Measurements from ENCODE around the gene TBPL2.
"Not testable (repeated sequence)": the region's sequence is repeated elsewhere in the genome, so short reads cannot be mapped to it uniquely, and the experiment has no call there.

The TBPL2 gene

DNA sequence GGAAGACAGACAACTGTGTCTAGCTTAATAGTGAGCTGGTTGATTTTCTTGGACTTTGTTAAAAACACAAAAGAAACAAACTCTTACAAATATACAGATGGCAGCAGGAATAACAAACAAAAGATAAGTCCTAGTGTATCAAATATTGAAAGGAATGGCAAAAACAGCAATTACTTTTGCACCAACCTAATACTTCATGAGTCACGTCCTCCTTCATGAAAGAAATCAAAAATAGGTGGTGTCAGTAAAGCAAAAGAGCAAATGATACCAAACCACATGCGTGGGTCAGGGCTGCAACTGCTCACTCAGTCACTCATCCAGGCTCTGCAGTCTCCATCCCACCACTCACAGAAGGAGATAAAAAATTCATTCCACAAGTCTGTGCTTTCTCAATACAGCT, 40.6 kb downstream of the TBPL2 start:
- DNase-seq = no peak

DNA sequence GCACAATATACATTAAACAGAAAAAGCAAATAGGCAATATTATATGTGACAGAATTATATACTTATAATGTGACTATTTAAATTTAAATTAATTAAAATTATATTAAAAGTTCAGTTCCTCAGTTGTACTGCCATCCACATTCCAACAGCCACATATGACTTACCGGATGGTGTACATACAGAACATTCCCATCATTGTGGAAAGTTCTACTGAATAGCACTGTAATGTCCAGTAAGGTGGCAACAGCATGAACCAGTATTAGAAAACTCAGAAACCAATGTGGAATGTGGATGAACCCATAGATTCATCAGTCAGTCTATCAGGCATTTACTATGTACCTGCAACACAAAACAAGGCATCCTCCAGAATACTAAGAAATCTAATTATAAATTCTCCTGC, 41.2 kb downstream of the TBPL2 start:
- DNase-seq = no peak

DNA sequence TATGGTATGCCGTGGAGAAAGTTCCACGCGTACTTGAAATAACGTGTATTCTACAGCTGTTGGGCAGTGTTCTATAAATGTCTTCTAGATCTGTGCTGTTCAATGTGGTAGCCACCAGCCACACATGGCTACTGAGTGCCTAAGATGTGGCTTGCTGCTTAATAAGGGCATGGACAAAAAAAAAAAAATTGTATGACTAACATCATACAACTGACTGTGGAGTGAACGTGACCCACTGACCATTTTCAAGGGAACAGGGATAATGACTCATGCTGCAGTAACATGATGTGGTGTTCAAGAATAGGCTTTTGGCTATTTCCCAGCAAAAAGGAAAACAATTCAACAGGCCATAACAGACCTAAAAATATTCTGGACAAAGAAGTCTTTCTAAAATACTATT, 41.7 kb downstream of the TBPL2 start:
- DNase-seq = no peak

DNA sequence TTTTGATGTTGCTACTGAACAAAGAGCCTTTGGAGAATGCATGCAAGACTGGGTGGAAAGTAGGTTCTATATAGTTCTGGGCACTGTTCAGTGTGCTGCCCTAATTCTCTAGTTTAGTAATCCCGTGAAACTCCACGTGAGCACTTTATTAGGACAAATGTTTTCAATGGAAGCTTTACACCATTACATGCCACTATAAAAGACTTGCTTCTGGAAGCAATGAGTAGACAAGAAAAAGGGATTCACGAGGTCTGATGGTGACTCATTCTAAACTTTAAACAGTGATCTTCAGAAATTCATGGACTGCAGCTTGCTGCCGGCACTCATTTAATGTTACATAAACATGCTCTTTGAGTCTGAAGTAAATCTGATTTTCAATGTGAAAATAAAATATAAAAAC, 51.1 kb downstream of the TBPL2 start:
- no peak for DNase-seq

DNA sequence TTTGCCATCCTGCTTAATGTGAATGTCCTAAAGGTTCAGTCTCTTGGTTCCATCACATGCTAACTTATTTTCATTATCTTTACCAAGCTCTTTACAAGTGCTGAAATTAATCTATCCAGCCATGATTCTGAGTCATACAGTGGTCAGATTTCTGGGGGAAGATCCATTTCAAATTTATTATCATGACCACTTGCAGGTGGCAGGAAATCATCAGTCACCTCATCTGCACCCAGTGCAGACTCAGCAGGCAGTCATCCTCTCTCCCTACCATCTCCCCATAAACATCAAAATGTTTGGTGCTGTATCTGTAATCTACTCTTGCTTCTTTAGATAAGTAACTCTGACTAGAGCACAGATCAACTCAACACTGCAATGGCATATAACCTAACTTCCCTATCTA, 52.3 kb downstream of the TBPL2 start:
- DNase-seq = no peak

DNA sequence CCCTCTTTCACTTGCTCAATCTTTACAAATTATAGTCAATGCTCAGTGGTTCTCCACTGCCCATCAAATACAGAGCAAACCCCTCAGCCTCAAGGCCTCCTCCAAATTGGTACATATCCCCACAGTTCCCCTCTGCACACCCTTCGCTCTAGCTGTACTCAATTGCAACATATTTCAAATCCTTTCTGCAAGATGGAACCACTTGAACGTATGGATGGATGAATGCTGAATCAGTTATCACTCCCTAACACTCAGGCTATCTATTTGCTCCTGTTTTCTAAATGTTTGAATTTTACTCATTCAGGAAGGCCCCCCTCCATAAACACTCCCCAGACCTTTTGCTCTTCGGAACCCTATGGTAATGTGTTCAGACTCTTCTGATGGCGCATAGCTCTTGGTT, 53.3 kb downstream of the TBPL2 start:
- DNase-seq = no peak

DNA sequence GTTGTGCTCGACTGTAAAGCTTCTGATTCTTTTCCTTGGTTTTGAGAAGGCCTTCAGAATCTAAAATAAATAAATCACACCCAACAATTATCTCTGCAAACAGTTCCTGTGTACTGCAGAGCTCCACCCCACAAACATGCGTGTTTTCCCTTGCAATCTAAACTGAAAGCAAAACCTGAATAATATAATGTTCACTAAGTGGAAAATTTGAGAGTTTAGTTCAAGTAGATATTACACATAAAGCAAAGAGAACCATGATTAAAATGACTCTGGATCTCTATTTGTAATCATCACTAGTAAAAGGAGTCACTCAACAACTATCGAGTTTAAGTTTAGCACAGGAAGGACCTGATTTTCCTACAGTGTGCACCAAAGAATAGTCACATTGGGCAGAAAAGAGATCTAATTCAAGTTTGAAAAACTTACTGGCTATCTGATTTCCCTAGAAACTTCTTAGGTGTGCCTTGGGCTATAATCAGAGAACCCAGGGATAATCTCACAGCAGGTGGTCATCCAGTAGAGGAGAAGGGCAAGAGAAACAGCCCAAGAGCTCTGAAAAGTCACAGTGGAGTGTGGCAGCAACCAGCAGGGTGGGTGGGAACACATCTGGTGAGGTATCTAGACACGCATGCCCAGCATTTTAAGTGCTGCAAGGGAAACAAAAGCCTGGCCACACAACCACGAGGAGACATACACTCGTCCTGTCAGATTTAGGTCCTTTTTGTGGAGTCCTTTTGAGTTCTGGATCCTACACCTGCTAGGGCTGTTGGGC, 54.2 kb downstream of the TBPL2 start:
- no peak for DNase-seq

GRCh38 chr14:55384536-55384935, 55.9 kb downstream of the TBPL2 start:
- no peak for DNase-seq

DNA sequence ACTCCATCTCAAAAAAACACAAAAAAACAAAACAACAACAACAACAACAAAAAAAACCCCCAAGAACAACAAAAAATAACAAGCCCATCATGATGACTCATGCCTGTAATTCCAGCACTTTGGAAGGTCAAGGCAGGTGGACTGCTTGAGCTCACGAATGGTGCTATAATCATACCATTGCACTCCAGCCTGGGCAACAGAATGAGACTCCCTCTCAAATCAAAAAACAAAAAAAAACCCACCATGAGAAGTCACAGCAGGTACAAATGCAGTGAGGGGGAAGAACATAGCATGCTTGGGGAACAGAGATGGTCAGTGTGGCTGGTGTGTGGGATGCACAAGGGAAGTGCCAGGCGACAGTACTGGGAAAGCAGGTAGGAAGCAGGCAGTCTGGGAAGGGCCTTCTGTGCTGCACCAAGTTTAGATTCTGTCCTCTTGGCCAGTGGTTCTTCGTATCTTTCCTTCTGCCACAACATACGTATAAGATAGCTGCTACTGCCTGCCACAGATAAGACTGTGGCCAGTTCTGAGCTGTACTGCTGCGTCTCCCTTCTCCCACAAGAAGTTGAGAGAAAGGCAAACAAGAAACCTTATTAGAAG, 56.8 kb downstream of the TBPL2 start:
- DNase-seq = no peak

DNA sequence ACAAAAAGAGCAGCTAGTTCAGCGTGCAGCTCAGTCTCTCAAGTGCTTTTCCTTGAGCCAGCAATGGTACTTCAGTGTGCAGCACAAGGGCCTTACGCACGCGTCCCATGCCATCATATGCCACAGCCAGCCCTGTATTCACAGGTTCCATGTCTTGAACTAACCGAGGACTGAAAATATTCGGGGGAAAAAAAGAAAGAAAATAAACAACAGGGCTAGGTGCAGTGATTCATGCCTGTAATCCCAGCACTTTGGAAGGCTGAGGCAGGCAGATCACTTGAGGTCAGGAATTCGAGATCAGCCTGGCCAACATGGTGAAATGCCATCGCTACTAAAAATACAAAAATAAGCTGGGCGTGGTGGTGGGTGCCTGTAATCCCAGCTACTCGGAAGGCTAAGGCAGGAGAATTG, 57.4 kb downstream of the TBPL2 start:
- not testable (repeated sequence) for DNase-seq

DNA sequence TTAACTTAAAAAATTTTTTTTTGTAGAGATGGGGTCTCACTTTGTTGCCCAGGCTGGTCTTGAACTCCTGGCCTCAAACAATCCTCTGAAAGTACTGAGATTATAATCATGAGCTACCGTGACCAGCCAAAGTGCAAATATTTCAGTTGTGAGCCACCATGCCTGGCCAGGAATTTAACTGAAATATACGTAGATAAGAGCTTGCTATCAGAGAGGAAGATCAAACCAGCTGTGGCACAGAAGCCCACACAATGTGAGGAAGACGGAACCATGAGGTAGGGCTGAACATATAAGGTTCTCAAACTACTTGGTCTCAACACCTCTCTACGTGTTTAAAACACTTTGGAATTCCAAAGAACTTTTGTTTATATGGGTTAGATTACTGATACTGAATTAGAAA, 57.9 kb downstream of the TBPL2 start:
- DNase-seq = no peak

DNA sequence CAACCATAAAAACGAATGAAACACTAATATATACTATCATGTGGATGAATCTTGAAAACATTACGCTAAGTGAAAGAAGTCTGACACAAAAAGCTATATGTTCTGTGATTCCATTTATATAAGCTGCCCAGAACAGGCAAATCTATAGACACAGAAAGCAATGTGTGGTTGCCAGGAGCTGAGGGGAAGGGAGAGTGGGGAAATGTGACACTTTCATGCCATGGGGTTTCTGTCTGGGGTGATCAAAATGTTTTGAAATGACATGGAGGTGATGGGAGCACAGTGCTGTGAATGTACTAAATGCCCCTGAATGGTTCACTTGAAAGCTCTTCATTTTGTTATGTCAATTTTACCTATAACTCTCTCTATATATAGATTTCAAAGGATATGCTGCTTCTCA, 58.9 kb downstream of the TBPL2 start:
- no peak for DNase-seq

DNA sequence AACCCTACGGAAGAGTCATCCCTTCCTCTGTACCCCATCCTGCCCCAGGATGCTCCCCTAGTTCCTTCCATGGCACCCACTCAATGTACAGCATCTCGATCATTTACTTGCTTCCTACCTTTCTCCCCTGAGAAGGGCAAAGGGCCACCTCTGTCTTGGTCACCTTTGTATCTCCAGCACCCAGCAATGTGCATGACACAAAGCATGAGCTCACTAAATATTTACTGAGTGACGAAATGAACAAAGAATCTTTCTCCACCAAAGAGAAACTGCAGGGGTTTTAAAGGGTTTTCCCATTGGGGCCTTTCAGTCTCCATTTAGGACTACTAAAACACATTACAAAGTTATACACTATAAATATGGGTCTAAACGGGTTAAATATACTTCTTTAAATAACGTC, 59.4 kb downstream of the TBPL2 start:
- DNase-seq = no peak

DNA sequence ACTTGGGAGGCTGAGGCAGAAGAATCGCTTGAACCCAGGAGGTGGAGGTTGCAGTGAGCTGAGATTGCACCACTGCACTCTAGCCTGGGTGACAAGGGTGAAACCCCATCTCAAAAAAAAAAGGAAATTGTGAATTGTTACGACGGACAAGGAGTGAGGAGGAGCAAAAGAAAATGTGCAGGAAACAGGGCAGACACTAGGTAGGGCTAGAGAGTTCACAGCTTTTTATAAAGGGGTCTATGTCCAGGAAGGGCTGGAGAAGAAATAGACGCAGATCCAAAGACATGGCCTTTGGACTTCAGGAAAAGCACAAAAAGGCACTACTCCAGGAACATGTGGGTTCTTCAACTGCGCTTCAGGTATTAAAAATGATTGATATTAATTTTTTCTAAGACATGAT, 63.2 kb downstream of the TBPL2 start:
- DNase-seq = no peak

DNA sequence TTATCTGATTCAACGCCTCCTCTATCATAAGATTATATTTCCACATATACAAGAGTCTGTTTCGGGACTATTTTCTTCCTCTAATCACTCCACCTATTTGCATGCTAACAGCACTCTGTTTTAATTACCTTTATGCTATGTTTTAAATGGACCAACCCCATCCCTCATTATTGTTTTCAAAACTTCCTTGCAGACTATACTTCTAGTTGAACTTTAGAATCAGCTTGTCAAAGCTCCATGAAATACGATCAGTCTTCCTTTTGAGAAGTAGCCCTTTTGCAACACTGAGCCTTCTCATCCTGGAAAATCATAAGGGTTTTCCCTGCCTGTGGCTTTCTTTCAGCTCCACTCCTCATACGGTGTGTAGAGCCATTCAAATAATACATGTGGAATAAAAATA, 65.6 kb downstream of the TBPL2 start:
- DNase-seq = no peak

DNA sequence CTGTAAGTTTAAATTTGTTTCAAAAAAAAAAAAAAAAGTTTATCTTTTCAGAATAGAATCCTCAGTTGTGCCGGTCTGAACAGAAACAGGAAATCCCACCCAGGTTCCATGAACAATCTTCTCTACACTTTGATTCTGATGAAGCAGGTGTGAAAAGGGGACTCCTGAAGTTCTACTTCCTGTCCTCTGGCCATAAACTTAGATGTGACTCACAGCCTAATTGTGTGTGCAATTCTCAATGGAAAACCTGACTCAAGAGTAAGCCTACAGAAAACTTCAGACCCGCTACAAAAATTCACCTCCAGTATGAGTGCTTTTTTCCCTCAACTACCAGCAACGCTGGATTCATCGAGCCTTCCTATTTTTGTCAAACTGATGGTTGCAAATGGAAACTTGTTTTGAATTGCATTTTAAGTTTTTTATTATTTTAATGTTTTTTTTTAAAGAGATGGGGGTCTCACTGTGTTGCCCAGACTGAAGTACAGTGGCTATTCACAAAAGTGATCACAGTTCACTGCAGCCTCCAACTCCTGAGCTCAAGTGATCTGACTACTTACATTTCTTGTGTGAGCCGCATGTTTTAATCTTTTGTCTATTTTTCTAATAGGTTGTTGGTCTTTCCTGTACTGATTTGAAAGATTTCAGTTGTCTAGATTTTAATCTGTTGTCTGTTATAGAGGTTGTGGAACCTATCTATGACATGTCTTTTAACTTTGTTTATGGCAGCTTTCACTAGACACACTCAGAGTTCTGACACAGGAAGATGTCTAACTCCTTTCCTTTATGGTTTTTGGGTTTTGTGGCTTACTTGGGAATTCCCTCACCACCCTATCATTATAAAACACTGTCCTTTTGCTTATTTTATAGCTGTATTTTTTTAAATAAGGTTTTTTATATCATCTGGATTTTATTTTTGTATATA, 66.4 kb downstream of the TBPL2 start:
- no peak for DNase-seq

- DNase-seq = no peak
Observed at GRCh38 chr14:55372825-55373224, 67.6 kb downstream of the TBPL2 start.

GRCh38 chr14:55372423-55372822, 68.0 kb downstream of the TBPL2 start:
- no peak for DNase-seq

- DNase-seq = no peak
Observed at GRCh38 chr14:55370883-55371455, 69.4 kb downstream of the TBPL2 start.

DNA sequence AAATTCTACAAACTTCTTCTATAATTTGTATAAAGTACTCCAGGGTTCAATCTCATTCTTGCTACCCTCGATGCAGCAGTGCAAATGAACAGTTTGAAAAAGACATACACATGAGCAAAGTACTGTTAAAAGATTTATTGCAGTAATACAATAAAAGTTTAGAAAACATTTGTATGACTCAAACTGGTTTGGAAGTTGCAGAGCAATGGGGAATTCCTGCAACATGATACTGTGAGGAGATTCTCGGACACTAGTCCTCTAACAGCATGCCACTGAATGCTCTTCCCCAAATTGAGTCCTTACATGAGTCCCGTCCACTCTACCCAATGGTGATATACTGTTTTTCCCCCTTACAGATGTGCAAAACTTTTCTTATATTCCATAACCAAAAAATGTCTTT, 74.1 kb downstream of the TBPL2 start:
- no peak for DNase-seq

All from retina (tissue), 1 donor.